Liver (tissue), 9 donors: Measurements from ENCODE around the gene SCO2. TPM values are rescaled to one million over a fixed set of nuclear protein-coding genes. Genes with fewer than 3 reads are reported as not detected.

Experiments used
- DNase-seq: peaks from one replicate; pipeline ENCODE4 v3.0.0-alpha.2; 2017; ENCODE audit warnings: low spot score
- H3K27ac ChIP-seq, 2 donors: one replicate each; pipeline ENCODE4 v1.7.0; 2013; ENCODE audit warnings: inconsistent platforms in 2 of 2, low read length in 2 of 2, control low read depth in 1 of 2, low read depth in 1 of 2, mild to moderate bottlenecking in 1 of 2
- H3K27me3 ChIP-seq, 4 donors: one replicate each; pipeline versions ENCODE4 v1.6.1 to v1.7.0; 2013; ENCODE audit warnings: low read length in 3 of 4, inconsistent platforms in 1 of 4, mild to moderate bottlenecking in 1 of 4, moderate library complexity in 1 of 4; ENCODE audit not compliant: control insufficient read depth in 4 of 4, insufficient read depth in 4 of 4
- H3K36me3 ChIP-seq, 4 donors: one replicate each; pipeline versions ENCODE4 v1.6.1 to v1.7.0; 2013; ENCODE audit warnings: low read length in 3 of 4, mild to moderate bottlenecking in 3 of 4, low read depth in 1 of 4, moderate library complexity in 1 of 4; ENCODE audit not compliant: control insufficient read depth in 4 of 4, insufficient read depth in 3 of 4
- H3K4me1 ChIP-seq, 4 donors: one replicate each; pipeline versions ENCODE4 v1.6.1 to v1.7.0; 2013; ENCODE audit warnings: low read length in 3 of 4, mild to moderate bottlenecking in 3 of 4, moderate library complexity in 1 of 4; ENCODE audit not compliant: control insufficient read depth in 4 of 4, insufficient read depth in 4 of 4
- H3K4me3 ChIP-seq, 3 donors: one replicate each; pipeline versions ENCODE4 v1.6.1 to v1.7.0; 2013; ENCODE audit warnings: low read length in 3 of 3, control low read depth in 1 of 3, low read depth in 1 of 3, mild to moderate bottlenecking in 1 of 3
- H3K9ac ChIP-seq, 2 donors: one replicate each; pipeline ENCODE4 v1.7.0; 2013; ENCODE audit warnings: low read length in 2 of 2, mild to moderate bottlenecking in 2 of 2, moderate library complexity in 2 of 2, control low read depth in 1 of 2, low read depth in 1 of 2
- H3K9me3 ChIP-seq, 4 donors: one replicate each; pipeline versions ENCODE4 v1.6.1 to v1.7.0; 2013; ENCODE audit warnings: low read length in 3 of 4; ENCODE audit not compliant: control insufficient read depth in 4 of 4
- ATF3 ChIP-seq: IDR thresholded peaks from 2 replicates; pipeline ENCODE4 v1.6.1; 2016; ENCODE audit warnings: antibody characterized with exemption
- EGR1 ChIP-seq, 2 donors: IDR thresholded peaks; 2 replicates each; pipeline ENCODE4 v1.6.1; 2016 to 2018; ENCODE audit warnings: antibody characterized with exemption in 2 of 2, low read depth in 2 of 2
- FOXA1 ChIP-seq: IDR thresholded peaks from 2 replicates; pipeline ENCODE4 v1.6.1; 2016; ENCODE audit warnings: antibody characterized with exemption
- FOXA2 ChIP-seq: IDR thresholded peaks from 2 replicates; pipeline ENCODE4 v1.6.1; 2016; ENCODE audit warnings: antibody characterized with exemption
- GABPA ChIP-seq, 2 donors: IDR thresholded peaks in 1 of 2; conservative IDR thresholded peaks in 1 of 2; 2 replicates each; pipeline ENCODE4 v1.6.1; 2016; ENCODE audit warnings: antibody characterized with exemption in 2 of 2, mild to moderate bottlenecking in 1 of 2, moderate library complexity in 1 of 2
- HNF4A ChIP-seq, 2 donors: conservative IDR thresholded peaks; 2 replicates each; pipeline ENCODE4 v1.6.1; 2016; ENCODE audit warnings: antibody characterized with exemption in 2 of 2, mild to moderate bottlenecking in 2 of 2
- HNF4G ChIP-seq: IDR thresholded peaks from 2 replicates; pipeline ENCODE4 v1.6.1; 2016; ENCODE audit warnings: antibody characterized with exemption
- JUND ChIP-seq, 2 donors: IDR thresholded peaks; 2 replicates each; pipeline ENCODE4 v1.6.1; 2016; ENCODE audit warnings: antibody characterized with exemption in 2 of 2
- MAX ChIP-seq: IDR thresholded peaks from 2 replicates; pipeline ENCODE4 v1.6.1; 2016; ENCODE audit warnings: antibody characterized with exemption
- NR2F2 ChIP-seq: IDR thresholded peaks from 2 replicates; pipeline ENCODE4 v1.6.1; 2016; ENCODE audit warnings: antibody characterized with exemption
- RAD21 ChIP-seq, 2 donors: IDR thresholded peaks; 2 replicates each; pipeline ENCODE4 v1.6.1; 2016; ENCODE audit warnings: antibody characterized with exemption in 2 of 2, mild to moderate bottlenecking in 2 of 2
- REST ChIP-seq: IDR thresholded peaks from 2 replicates; pipeline ENCODE4 v1.6.1; 2016; ENCODE audit warnings: antibody characterized with exemption, mild to moderate bottlenecking
- RXRA ChIP-seq, 2 donors: IDR thresholded peaks; 2 replicates each; pipeline ENCODE4 v1.6.1; 2017 to 2018; ENCODE audit warnings: antibody characterized with exemption in 2 of 2, mild to moderate bottlenecking in 1 of 2
- SP1 ChIP-seq: IDR thresholded peaks from 2 replicates; pipeline ENCODE4 v1.6.1; 2018; ENCODE audit warnings: antibody characterized with exemption, mild to moderate bottlenecking
- TAF1 ChIP-seq: conservative IDR thresholded peaks from 2 replicates; pipeline ENCODE4 v1.6.1; 2016; ENCODE audit warnings: antibody characterized with exemption, mild to moderate bottlenecking
- YY1 ChIP-seq: IDR thresholded peaks from 2 replicates; pipeline ENCODE4 v1.6.1; 2016; ENCODE audit warnings: antibody characterized with exemption, mild to moderate bottlenecking
- ZBTB33 ChIP-seq: IDR thresholded peaks from 2 replicates; pipeline ENCODE4 v1.6.1; 2016; ENCODE audit warnings: antibody characterized with exemption
- whole genome bisulfite sequencing: extraction: QIAGEN DNeasy Blood & Tissue Kit; methylation state at CpG from one replicate; pipeline ENCODE4 v1.1.7; 2013; 5-methylcytosine and 5-hydroxymethylcytosine counted together
- polyA plus RNA-seq, 2 donors: library from polyadenylated mRNA; stranded (reverse) in 1 of 2; unstranded in 1 of 2; fragments of 200-250 nt in 1 of 2; fragments of >200 nt in 1 of 2; fragmentation: Nextera tagmentation in 1 of 2; extraction: Ambion mirVana in 1 of 2; gene quantifications; one replicate each; pipeline versions ENCODE4 v1.2.1 to v1.2.3, GENCODE V29; 2013 to 2015
- total RNA-seq, 2 donors: library from RNA; depleted of rRNA; stranded (reverse); fragments of >200 nt; gene quantifications; one replicate each; pipeline ENCODE4 v1.2.3, GENCODE V29; 2014
- donor health status: healthy.
- donor health status: healthy.
- donor health status: healthy.
- donor health status: healthy.
- donor health status: healthy.

The SCO2 gene
- total and polyA plus RNA-seq, 4 donors, result 1.4 to 2.9 (median 1.8) TPM

GRCh38 chr22:50531546-50531961 lies 6.2 kb upstream of the SCO2 start:
- peak overlapping the region; percentile 47 to 71 for H3K9ac ChIP-seq
- no peaks in the 10 kb centered on the region for H3K36me3 ChIP-seq
- H3K9me3 ChIP-seq, result no peaks in the 10 kb centered on the region
- no peaks in the 10 kb centered on the region for H3K27me3 ChIP-seq
- peak overlapping the region; percentile 92 to 98 for H3K27ac ChIP-seq
- H3K4me1 ChIP-seq, result peaks cover 4 to 39% (median 19%) of the 10 kb centered on the region in 4 donors
- DNase-seq, result no peak
- H3K4me3 ChIP-seq, result peak overlapping the region; percentile 62 to 93 (median 90)
- TF ChIP-seq RAD21 (IDR thresholded peaks at IDR 0.05) (no peak), EGR1 (IDR thresholded peaks at IDR 0.05; ENCODE audit: low read depth in 2 of 2) (peak in 1 of 2 donors; percentile 53)
- under 1% methylated on average over 44 of the region's 44 CpGs for WGBS

- H3K9ac ChIP-seq, result peak overlapping the region; percentile 47 to 71
- 1% methylated on average over 53 of the region's 53 CpGs for WGBS
- peak; percentile 71 for DNase-seq
- H3K4me3 ChIP-seq, result peak overlapping the region; percentile 62 to 93 (median 90)
- H3K27me3 ChIP-seq, result no peaks in the 10 kb centered on the region
- H3K27ac ChIP-seq, result peak overlapping the region; percentile 92 to 98
- peaks cover 4 to 41% (median 23%) of the 10 kb centered on the region in 4 donors for H3K4me1 ChIP-seq
- H3K9me3 ChIP-seq, result no peaks in the 10 kb centered on the region
- TF ChIP-seq ZBTB33, result no peak
- peak; percentile 65 for TF ChIP-seq TAF1
- no peak for TF ChIP-seq YY1
- peak in 1 of 2 donors; percentile 10 for TF ChIP-seq HNF4A (conservative IDR thresholded peaks at IDR 0.05)
- peak in 1 of 2 donors; percentile 5 for TF ChIP-seq RXRA (IDR thresholded peaks at IDR 0.05)
- TF ChIP-seq REST, result peak; percentile 70
- no peak for TF ChIP-seq NR2F2
- peak in 1 of 2 donors; percentile 13 for TF ChIP-seq JUND (IDR thresholded peaks at IDR 0.05)
- peak; percentile 19 for TF ChIP-seq HNF4G
- TF ChIP-seq FOXA2, result no peak
- peak in 1 of 2 donors; percentile 7 for TF ChIP-seq EGR1 (IDR thresholded peaks at IDR 0.05; ENCODE audit: low read depth in 2 of 2)
- no peaks in the 10 kb centered on the region for H3K36me3 ChIP-seq
Observed at GRCh38 chr22:50530877-50531545, 5.6 kb upstream of the SCO2 start.

GRCh38 chr22:50530580-50530876 lies 5.1 kb upstream of the SCO2 start:
- Histone ChIP-seq H3K4me1 (peaks cover 4 to 41% (median 23%) of the 10 kb centered on the region in 4 donors), H3K4me3 (peak overlapping the region; percentile 58 to 93 (median 90)), H3K27me3 (no peaks in the 10 kb centered on the region), H3K9me3 (no peaks in the 10 kb centered on the region), H3K27ac (peak overlapping the region; percentile 92 to 98), H3K9ac (peak overlapping the region; percentile 71), H3K36me3 (no peaks in the 10 kb centered on the region)
- WGBS, result under 1% methylated on average over 21 of the region's 21 CpGs
- no peak for DNase-seq
- TF ChIP-seq GABPA (IDR thresholded peaks at IDR 0.05 in 1 of 2, conservative IDR thresholded peaks at IDR 0.05 in 1 of 2) (no peak), RXRA (IDR thresholded peaks at IDR 0.05) (peak; percentile 55 to 76), TAF1 (no peak), NR2F2 (peak; percentile 86), HNF4G (peak; percentile 59), RAD21 (IDR thresholded peaks at IDR 0.05) (no peak), FOXA1 (no peak), FOXA2 (no peak), HNF4A (conservative IDR thresholded peaks at IDR 0.05) (peak in 1 of 2 donors; percentile 81), ATF3 (no peak), YY1 (no peak), EGR1 (IDR thresholded peaks at IDR 0.05; ENCODE audit: low read depth in 2 of 2) (peak in 1 of 2 donors; percentile 3), REST (no peak), MAX (peak; percentile 10), SP1 (peak; percentile 75)
